NOMO-1 (cell line): Measurements from ENCODE around the gene ACSM3.
"Not testable (repeated sequence)": the region's sequence is repeated elsewhere in the genome, so short reads cannot be mapped to it uniquely, and the experiment has no call there.

ENCODE experiments used
- DNase-seq, 2 experiments: peaks; one replicate each; lab custom pipeline; 2025; ENCODE audit not compliant: unreplicated experiment in 2 of 2; lab: John Stamatoyannopoulos, UW

The ACSM3 gene

DNA sequence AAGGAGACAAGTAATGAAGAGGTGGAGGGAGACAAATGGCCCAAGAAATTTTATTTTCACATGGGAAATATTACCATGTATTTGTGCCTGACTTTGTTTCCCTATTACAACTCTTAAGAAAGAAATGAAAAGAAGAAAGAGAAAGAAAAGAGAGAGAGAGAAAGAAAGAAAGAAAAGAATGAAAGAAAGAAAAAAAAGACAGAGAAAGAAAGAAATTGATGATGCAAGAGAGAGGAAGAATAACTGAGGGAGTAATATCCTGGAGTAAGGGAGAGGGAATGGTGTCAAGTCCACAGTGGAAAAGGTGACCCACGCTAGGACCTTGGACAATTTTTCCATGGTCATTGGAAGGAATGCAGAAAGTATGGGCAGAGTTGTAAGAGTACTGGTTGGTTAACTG is 10.1 kb upstream of the ACSM3 start:
- DNase-seq = no peak

DNA sequence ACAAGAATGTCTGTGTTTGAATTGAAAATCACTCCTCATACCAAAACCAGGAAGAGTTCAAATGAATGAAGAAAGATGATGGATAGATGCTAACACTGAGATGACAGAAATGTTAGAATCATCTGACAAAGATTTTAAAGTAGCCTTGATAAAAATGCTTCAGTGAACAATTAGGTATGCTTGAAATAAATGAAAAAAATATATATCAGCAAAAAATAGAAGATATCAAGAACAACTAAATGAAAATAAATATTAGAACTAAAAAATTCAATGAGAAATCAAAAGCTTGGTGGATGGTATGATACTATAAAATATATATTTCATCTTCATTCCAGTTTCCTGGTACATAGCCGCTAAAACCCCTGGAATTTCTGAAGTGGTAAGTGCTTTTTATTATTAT is 8.6 kb upstream of the ACSM3 start:
- DNase-seq = no peak

DNA sequence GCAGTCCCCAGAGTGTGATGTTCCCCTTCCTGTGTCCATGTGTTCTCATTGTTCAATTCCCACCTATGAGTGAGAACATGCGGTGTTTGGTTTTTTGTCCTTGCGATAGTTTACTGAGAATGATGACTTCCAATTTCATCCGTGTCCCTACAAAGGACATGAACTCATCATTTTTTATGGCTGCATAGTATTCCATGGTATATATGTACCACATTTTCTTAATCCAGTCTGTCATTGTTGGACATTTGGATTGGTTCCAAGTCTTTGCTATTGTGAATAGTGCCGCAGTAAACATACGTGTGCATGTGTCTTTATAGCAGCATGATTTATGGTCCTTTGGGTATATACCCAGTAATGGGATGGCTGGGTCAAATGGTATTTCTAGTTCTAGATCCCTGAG is 8.0 kb upstream of the ACSM3 start:
- DNase-seq = not testable (repeated sequence)

DNA sequence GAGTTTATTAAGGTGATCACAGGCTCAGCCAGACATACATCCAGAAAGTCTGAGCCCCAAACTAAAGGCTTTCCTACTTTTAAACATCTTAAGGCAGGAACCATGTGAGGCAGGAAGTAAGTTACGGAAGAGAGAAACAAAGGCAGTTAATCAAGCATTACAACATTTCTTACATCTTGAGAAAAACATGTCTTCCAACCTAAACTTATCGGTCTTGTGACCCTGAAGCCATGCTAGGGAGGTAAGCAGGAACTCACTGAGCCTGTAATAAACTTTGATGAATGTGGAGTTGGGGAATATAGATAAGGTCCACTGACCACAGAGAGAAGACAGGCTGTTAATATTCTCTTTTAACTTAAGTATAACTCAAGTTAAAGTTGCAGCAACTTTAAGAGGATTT is 3.5 kb upstream of the ACSM3 start:
- no peak for DNase-seq

DNA sequence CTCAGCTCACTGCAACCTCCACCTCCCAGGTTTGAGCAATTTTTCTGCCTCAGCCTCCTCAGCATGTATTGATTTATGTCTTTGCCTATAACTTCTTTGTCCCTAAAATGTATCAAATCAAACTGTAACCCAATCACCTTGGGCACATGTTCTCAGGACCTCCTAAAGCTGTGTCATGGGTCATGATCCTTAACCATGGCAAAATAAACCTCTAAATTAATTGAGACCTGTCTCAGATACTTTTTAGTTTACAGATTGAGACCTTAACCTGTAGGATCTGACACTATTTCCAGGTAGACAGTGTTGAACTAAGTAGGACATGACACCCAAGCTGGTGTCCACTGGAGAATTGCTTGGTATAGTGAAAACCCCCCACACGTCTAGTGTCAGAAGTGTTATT is 2.6 kb upstream of the ACSM3 start:
- DNase-seq = no peak

DNA sequence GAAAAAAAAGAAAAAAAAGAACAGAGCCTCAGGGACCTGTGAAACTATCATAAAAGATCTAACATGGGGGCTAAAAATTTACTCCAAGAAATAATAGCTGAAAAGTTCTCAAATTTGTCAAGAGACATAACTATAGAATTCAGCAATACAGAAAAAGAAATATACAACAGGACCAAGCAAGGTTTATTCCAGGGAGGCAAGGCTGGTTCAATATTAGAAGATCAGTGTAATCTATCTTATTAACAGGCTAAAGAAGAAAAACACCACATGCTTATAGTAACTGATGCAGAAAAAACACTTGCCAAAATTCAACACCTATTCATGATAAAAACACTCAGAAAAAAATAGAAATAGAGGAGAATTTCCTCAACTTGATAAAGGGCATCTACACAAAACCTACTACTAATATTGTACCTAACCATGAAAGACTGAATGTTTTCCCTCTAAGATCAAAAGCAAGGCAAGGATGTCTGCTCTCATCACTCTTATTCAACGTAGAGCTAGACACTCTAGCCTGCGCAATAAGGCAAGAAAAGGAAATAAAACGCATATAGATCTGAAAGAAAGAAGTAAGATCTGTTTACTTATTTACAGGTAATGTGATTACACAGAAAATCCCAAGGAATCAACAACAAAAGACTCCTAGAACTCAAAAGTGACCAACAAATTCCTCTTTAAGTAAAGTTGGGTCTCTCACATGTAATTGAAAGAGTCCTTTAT is 1.2 kb upstream of the ACSM3 start:
- no peak for DNase-seq

DNA sequence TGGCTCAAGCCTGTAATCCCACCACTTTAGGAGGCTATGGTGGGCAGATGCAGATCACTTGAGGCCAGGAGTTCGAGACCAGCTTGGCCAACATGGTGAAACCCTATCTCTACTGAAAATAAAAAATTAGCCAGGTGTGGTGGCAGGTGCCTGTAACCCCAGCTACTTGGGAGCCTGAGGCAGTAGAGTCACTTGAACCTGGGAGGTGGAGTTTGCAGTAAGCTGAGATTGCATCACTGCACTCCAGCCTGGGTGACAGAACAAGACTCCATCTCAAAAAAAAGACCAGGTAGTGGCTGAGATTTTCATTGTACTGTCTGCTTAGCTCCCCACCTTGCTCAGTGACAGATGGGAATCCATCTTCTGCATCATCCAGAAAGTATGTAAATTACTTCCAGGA is 634 bp downstream of the ACSM3 start:
- not testable (repeated sequence) for DNase-seq

DNA sequence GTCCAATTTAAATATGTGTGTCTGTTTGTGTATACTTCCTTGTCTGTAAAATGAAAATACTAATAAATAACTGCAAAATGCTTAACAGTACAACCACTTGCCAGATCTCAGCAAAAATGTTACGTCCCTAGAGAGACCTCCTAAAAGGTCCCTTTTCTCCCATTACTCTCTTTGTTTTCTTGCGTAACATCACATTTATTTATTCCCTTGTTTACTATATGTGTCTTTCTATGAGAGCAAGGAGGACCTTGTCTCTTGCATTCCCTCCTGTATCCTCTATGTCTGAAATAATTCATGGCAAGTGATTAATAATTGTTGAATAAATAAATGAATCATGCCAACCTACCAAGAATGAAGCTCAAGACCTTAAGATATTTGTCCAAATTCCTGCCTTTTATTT is 1.9 kb downstream of the ACSM3 start:
- DNase-seq = no peak

DNA sequence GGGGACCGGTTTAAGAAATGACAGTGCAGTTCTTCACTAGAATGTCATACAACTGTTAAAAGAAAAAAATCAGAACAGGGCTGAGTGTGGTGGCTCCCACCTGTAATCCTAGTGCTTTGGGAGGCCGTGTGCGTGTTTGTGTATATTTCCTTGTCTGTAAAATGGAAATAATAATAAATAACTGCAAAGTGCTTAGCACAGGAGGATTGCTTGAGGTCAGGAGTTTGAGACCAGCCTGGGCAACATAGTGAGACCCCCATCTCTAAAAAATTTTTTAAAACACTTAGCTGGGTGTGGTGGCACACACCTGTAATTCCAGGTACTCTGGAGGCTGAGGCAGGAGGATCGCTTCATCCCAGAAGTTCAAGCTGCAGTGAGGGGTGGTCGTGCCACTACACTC is 2.5 kb downstream of the ACSM3 start:
- DNase-seq = no peak

DNA sequence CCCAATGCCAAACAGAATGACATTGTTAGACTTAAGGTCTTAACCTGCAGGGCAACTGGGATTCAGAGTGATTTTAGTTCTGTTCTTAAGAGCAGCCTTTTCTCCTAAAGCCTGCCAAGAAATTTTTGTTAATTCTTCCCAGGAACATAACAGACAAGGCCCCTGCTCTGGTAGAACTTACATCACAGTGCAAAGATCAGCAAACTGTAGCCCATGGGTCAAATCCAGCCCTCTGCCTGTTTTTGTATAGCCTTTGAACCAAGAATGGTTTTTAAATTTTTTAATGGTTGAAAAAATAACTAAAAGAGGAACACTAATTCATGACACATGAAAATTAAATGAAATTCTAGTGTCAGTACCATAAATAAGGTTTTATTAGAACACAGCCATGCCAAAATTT is 3.8 kb downstream of the ACSM3 start:
- DNase-seq = no peak

DNA sequence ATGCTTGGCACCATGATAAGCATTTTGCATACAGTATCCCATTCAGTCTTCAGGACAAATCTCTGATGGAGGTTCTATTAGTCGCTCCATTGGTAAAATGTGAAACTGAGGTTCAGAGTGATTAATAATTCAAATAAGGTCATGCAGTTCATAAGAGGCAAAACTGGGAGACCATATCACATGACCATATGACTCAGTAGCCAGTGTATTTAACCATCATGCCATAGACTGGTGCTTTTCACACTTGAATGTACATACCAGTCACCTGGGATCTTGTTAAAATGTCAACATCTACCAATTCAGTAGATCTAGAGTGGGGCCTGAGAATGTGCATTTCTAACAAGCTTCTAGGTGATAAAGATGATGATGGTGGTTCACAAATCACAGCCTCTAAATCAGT is 4.3 kb downstream of the ACSM3 start:
- no peak for DNase-seq

DNA sequence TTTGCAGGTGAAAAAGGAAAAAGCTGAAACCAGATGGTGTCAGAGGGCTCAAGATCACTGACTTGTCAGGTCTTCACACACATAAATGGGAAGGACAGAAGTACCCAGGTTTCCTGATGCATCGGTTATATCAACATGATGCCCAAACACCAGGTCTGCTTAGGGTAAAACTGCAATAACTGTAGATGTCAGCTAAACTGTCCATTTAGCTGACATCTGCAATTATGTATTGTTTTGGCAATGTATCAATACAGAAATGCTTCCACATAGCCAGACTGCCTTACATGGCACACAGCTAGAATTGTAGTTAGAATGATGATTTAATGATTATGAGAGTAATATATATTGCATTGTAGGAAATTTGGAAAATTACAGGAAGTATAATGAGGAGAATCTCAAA is 5.0 kb downstream of the ACSM3 start:
- no peak for DNase-seq

DNA sequence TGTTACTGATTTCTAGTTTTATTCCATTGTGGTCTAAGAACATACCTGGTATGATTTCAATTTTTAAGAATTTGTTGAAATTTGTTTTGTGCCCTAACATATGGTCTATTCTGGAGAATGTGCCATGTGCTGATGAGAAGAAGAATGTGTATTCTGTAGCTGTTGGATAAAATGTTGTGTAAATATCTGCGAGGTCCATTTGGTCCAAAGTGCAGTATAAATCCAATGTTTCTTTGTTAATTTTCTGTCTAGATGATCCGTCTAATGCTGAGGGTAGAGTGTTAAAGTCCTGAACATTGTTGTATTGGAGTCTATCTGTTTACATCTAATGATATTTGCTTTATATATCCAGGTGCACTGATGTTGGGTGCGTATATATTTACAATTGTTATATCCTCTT is 9.9 kb downstream of the ACSM3 start:
- no peak for DNase-seq

DNA sequence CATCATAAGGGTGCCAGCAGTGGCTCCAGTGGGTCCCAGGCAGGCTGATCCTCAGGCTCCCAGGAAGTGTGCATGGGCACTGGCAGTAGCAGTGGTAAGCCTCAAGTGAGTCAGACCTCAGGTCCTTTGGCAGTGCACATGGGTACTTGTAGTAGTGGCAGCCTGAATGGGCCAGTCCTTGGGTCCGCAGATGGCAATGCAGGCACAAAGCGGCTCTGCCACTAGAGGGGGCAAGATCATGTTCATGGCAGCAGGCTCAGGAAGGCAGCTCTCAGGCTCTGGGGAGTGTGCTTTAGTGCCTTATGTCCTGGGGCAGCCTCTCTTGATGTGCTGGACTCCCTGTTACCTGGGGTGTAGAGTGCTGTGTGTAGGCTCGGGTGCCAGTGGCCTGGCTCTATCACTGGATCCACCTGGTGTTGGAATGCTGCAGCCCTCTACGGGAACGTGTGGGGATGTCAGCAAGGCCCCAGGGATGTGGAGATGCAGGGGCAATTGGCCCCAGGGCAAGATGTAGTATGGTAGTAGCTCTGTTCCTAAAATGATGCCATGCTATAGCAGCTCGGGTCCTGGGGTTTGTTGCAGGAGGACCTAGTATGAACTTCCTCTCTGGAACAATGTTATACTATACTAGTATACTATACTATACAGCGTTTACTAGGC is 11.0 kb downstream of the ACSM3 start:
- peak; percentile 3 to 20 for DNase-seq

DNA sequence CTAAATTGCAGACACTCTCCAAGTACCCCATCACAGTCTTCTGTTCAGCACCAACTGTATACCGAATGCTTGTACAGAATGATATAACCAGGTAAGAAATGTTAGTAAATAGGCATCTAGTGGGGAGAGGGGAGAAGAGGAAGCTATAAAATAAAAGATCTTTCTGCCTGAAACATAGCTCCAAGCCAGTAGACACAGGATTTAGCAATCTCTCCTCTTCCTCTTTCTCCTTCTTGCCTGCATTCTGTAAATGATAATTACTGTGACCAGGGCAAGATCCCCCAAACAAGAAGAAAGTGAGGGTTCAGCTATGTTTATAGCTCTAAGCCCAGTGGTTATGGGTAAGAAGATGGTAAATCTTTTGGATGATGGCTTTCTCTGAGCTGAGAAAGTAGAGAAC is 17.9 kb downstream of the ACSM3 start:
- peak; percentile 70 to 89 for DNase-seq

DNA sequence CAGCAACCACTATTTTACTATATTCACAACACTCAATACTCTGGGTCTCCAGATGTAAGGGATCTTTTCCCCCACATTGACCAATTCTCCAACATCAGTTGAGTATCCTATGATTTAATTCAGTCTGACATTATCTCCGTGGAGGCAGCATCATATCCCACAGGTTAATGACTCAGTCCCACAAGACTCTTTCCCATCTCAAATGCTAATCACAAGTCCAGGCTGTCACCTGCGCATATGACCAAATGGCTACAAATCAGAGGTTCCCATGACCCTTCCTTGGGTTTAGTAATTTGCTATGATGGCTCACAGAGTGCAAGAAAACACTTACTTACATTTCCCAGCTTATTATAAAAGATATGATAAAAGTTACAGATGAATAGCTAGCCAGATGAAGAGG is 18.7 kb downstream of the ACSM3 start:
- DNase-seq = no peak

DNA sequence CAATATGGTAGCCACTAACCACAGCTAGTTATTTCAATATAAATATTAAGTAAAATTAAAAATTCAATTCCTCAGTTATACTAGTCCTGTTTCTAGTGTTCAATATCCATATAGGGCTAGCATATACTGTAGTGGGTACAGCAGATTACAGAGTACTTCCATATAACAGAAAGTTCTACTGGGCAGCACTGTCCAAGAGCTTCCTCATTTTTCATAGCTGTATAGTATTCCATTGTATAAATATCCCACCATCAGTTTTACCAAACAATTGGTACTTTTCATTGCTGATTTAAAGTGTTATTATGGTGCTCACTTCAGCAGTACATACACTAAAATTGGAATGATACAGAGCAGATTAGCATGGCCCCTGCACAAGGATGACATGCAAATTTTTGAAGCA is 20.4 kb downstream of the ACSM3 start:
- no peak for DNase-seq

DNA sequence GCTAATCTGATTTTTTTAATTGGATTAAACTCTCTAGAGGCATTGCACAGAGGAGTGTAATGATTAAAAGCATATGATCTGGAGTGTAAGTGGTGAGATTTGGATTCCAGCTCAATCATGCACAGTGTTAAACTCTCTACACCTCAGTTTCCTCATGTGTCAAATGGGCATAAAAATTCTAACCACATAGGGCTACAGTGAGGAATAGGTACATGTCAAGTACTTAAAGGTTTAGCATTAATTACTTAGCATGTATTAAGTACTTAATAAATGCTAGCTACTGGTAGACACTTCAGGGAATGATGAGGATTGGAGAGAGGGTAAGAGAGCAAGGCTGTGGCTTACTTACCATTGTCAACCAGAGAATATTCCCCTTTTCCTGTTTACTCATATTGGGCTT is 25.3 kb downstream of the ACSM3 start:
- no peak for DNase-seq

DNA sequence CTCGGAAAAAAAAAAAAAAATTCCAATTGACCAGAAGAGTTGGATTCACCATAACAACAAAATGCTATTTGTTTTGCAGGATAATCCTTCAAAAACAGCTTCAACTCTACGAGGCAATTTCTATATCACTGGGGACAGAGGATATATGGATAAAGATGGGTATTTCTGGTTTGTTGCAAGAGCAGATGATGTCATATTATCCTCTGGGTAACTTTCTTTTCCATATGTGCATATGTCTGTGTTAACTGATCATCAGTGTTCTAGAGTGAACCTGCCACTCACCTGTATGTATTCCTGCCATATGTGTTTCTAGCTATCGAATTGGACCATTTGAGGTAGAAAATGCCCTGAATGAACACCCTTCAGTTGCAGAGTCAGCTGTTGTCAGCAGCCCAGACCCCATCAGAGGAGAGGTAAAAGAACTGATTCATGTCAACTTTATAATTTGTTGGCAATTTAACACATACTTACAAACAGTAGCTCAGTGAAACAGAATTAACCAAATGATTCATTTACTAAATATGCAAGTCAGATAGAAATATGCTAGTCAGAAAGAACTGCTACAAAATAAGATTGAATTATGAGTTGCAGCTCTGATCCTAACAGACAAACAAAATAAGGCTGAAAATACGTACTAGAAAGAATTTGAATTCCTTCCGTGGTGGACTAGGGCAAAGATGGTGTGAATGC is 28.3 kb downstream of the ACSM3 start:
- no peak for DNase-seq

DNA sequence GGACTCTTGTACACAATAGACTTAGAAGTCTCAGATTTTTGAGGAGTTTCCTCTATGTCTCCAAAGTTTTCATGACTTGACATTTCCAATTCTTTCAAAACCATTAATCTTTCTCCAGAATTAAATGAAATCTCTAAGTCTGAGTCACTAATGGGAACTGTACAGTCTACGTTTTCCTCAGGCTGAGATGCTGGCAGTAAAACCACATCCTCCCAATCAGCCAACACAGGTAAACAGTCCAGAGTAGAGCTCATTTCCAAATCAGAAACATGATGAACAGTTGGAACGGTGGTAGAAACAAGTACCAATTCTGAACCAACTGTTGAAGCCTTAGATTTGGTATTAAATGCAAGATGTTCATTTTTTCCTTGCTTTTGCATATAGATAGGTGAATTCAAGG is 34.5 kb downstream of the ACSM3 start:
- DNase-seq = no peak

DNA sequence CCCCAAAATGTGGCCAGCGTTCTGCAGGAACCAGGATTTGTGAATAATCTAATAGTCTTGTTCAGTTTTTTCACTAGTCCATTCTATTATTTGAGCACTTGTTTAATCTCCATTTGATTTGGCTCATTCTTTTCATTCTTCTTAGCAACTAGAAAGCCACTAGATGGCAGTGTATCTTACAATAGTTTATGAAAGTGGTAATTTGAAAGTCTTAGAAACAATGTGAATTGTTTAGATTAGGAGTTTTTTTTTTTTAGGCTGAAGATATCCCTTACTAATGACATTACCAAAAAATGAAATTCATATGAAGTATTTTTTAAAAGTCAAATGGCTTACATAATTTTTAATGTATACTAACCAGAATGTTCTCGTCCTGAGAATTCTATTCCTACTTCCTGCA is 35.8 kb downstream of the ACSM3 start:
- DNase-seq = peak in 1 of 2 experiments; percentile 58

DNA sequence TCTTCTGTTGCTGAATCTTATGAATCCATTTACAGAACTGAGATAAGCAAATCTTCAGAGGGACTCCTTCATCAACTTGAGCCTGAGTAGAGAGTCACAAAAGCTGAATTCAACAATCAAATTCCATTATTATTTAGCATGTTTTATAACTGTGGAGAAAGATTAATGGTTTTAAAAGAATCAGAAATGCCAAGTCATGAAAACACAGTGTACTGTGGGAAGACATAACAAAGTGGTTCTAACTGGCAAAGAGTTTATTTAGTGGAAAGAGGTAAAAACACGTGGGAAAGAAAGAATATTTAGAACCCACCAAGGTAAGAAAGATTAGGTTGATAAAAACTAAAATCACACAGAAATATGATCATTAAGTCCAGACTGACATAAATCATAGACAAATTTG is 37.5 kb downstream of the ACSM3 start:
- DNase-seq = no peak
